ENCODE results near the gene MADD. TPM values are rescaled to one million over a fixed set of nuclear protein-coding genes. Genes with fewer than 3 reads are reported as not detected.

The MADD gene
- total and polyA plus RNA-seq, 2 experiments from 2014 or later, result 13.4 to 43.8 TPM

DNA sequence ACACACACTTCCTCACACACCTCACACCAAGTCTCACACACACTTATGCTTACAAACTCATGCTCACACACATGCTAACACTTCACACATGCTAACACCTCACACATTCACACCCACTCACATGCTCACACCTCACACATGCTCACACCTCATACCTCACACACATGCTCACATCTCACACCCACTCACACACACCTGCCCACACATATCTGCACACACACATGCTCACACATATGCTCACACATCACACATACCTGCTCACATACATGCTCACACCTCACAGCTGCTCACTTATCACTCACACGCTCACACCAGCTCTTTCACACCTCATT is 87.0 kb downstream of the MADD start:
- Mint-ChIP-seq H3K36me3 (ENCODE audit: low read depth) (no peaks in the 10 kb centered on the region; the same call in 2 of the 3 replicates), H3K27me3 (ENCODE audit: insufficient read depth, low read depth, poor library complexity) (peaks cover 11% of the 10 kb centered on the region), H3K4me1 (peaks cover 4% of the 10 kb centered on the region; the same call in 1 of the 3 replicates), H3K27ac (no peak overlapping the region), H3K9me3 (no peaks in the 10 kb centered on the region), H3K4me3 (no peak overlapping the region)
- ATAC-seq, result no peak
- Histone ChIP-seq H3K27ac (ENCODE audit: low read depth) (no peak overlapping the region), H3F3A (replicated peaks; ENCODE audit: low read depth) (peaks cover 20% of the 10 kb centered on the region), H3K27me3 (ENCODE audit: insufficient read depth) (no peaks in the 10 kb centered on the region), H2AFZ (no peak overlapping the region), H3K9me2 (ENCODE audit: insufficient read depth) (no peaks in the 10 kb centered on the region), H3K79me2 (replicated peaks; ENCODE audit: insufficient read depth) (no peaks in the 10 kb centered on the region), H3K4me1 (ENCODE audit: insufficient read depth) (peaks cover 7% of the 10 kb centered on the region; the same call in 1 of the 2 replicates), H3K4me3 (no peak overlapping the region), H3K36me3 (ENCODE audit: insufficient read depth) (no peaks in the 10 kb centered on the region), H4K20me1 (replicated peaks; ENCODE audit: insufficient read depth) (no peaks in the 10 kb centered on the region), H3K4me2 (no peak overlapping the region)
- DNase-seq (ENCODE audit: low spot score), result no peak
- no peak for TF ChIP-seq POLR2AphosphoS5 (IDR thresholded peaks at IDR 0.05; ENCODE audit: low read depth)
- no peak for TF ChIP-seq EZH2 (IDR thresholded peaks at IDR 0.05; ENCODE audit: low read depth, unreplicated experiment)
- TF ChIP-seq, protein P1, sequence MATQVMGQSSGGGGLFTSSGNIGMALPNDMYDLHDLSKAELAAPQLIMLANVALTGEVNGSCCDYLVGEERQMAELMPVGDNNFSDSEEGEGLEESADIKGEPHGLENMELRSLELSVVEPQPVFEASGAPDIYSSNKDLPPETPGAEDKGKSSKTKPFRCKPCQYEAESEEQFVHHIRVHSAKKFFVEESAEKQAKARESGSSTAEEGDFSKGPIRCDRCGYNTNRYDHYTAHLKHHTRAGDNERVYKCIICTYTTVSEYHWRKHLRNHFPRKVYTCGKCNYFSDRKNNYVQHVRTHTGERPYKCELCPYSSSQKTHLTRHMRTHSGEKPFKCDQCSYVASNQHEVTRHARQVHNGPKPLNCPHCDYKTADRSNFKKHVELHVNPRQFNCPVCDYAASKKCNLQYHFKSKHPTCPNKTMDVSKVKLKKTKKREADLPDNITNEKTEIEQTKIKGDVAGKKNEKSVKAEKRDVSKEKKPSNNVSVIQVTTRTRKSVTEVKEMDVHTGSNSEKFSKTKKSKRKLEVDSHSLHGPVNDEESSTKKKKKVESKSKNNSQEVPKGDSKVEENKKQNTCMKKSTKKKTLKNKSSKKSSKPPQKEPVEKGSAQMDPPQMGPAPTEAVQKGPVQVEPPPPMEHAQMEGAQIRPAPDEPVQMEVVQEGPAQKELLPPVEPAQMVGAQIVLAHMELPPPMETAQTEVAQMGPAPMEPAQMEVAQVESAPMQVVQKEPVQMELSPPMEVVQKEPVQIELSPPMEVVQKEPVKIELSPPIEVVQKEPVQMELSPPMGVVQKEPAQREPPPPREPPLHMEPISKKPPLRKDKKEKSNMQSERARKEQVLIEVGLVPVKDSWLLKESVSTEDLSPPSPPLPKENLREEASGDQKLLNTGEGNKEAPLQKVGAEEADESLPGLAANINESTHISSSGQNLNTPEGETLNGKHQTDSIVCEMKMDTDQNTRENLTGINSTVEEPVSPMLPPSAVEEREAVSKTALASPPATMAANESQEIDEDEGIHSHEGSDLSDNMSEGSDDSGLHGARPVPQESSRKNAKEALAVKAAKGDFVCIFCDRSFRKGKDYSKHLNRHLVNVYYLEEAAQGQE (IDR thresholded peaks at IDR 0.05; ENCODE audit: unreplicated experiment), result no peak
- TF ChIP-seq, protein P2, sequence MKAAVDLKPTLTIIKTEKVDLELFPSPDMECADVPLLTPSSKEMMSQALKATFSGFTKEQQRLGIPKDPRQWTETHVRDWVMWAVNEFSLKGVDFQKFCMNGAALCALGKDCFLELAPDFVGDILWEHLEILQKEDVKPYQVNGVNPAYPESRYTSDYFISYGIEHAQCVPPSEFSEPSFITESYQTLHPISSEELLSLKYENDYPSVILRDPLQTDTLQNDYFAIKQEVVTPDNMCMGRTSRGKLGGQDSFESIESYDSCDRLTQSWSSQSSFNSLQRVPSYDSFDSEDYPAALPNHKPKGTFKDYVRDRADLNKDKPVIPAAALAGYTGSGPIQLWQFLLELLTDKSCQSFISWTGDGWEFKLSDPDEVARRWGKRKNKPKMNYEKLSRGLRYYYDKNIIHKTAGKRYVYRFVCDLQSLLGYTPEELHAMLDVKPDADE (IDR thresholded peaks at IDR 0.05), result no peak
- no peak for TF ChIP-seq EZH2phosphoT487 (IDR thresholded peaks at IDR 0.05; ENCODE audit: unreplicated experiment)
- no peak for TF ChIP-seq CREB1 (CRISPR knock-in tag; IDR thresholded peaks at IDR 0.05; ENCODE audit: low read depth)
- TF ChIP-seq ZNF331 (CRISPR knock-in tag; IDR thresholded peaks at IDR 0.05; ENCODE audit: low read depth), result no peak
- no peak for TF ChIP-seq STAT1 (IDR thresholded peaks at IDR 0.05; ENCODE audit: unreplicated experiment)
- no peak for TF ChIP-seq NANOG (IDR thresholded peaks at IDR 0.05; ENCODE audit: borderline replicate concordance)
- TF ChIP-seq JUNB (IDR thresholded peaks at IDR 0.05; ENCODE audit: unreplicated experiment), result no peak
- TF ChIP-seq ZNF114 (CRISPR knock-in tag; IDR thresholded peaks at IDR 0.05), result no peak
- TF ChIP-seq, protein P3, sequence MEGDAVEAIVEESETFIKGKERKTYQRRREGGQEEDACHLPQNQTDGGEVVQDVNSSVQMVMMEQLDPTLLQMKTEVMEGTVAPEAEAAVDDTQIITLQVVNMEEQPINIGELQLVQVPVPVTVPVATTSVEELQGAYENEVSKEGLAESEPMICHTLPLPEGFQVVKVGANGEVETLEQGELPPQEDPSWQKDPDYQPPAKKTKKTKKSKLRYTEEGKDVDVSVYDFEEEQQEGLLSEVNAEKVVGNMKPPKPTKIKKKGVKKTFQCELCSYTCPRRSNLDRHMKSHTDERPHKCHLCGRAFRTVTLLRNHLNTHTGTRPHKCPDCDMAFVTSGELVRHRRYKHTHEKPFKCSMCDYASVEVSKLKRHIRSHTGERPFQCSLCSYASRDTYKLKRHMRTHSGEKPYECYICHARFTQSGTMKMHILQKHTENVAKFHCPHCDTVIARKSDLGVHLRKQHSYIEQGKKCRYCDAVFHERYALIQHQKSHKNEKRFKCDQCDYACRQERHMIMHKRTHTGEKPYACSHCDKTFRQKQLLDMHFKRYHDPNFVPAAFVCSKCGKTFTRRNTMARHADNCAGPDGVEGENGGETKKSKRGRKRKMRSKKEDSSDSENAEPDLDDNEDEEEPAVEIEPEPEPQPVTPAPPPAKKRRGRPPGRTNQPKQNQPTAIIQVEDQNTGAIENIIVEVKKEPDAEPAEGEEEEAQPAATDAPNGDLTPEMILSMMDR (conservative IDR thresholded peaks at IDR 0.05; ENCODE audit: low read depth in 2 of 2), result no peak
- TF ChIP-seq, protein P4, sequence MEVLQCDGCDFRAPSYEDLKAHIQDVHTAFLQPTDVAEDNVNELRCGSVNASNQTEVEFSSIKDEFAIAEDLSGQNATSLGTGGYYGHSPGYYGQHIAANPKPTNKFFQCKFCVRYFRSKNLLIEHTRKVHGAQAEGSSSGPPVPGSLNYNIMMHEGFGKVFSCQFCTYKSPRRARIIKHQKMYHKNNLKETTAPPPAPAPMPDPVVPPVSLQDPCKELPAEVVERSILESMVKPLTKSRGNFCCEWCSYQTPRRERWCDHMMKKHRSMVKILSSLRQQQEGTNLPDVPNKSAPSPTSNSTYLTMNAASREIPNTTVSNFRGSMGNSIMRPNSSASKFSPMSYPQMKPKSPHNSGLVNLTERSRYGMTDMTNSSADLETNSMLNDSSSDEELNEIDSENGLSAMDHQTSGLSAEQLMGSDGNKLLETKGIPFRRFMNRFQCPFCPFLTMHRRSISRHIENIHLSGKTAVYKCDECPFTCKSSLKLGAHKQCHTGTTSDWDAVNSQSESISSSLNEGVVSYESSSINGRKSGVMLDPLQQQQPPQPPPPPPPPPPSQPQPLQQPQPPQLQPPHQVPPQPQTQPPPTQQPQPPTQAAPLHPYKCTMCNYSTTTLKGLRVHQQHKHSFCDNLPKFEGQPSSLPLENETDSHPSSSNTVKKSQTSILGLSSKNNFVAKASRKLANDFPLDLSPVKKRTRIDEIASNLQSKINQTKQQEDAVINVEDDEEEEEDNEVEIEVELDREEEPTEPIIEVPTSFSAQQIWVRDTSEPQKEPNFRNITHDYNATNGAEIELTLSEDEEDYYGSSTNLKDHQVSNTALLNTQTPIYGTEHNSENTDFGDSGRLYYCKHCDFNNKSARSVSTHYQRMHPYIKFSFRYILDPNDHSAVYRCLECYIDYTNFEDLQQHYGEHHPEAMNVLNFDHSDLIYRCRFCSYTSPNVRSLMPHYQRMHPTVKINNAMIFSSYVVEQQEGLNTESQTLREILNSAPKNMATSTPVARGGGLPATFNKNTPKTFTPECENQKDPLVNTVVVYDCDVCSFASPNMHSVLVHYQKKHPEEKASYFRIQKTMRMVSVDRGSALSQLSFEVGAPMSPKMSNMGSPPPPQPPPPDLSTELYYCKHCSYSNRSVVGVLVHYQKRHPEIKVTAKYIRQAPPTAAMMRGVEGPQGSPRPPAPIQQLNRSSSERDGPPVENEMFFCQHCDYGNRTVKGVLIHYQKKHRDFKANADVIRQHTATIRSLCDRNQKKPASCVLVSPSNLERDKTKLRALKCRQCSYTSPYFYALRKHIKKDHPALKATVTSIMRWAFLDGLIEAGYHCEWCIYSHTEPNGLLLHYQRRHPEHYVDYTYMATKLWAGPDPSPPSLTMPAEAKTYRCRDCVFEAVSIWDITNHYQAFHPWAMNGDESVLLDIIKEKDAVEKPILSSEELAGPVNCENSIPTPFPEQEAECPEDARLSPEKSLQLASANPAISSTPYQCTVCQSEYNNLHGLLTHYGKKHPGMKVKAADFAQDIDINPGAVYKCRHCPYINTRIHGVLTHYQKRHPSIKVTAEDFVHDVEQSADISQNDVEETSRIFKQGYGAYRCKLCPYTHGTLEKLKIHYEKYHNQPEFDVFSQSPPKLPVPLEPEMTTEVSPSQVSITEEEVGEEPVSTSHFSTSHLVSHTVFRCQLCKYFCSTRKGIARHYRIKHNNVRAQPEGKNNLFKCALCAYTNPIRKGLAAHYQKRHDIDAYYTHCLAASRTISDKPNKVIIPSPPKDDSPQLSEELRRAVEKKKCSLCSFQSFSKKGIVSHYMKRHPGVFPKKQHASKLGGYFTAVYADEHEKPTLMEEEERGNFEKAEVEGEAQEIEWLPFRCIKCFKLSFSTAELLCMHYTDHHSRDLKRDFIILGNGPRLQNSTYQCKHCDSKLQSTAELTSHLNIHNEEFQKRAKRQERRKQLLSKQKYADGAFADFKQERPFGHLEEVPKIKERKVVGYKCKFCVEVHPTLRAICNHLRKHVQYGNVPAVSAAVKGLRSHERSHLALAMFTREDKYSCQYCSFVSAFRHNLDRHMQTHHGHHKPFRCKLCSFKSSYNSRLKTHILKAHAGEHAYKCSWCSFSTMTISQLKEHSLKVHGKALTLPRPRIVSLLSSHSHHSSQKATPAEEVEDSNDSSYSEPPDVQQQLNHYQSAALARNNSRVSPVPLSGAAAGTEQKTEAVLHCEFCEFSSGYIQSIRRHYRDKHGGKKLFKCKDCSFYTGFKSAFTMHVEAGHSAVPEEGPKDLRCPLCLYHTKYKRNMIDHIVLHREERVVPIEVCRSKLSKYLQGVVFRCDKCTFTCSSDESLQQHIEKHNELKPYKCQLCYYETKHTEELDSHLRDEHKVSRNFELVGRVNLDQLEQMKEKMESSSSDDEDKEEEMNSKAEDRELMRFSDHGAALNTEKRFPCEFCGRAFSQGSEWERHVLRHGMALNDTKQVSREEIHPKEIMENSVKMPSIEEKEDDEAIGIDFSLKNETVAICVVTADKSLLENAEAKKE (CRISPR knock-in tag; IDR thresholded peaks at IDR 0.05), result no peak

Data from GM23338 (cell line).